ENCODE data around the gene UNC119.

The UNC119 gene

GRCh38 chr17:28545787-28546415 lies 6.5 kb downstream of the UNC119 start:
- Histone ChIP-seq H3K27me3 (ENCODE audit: insufficient read depth, low read length, poor library complexity, severe bottlenecking) (no peaks in the 10 kb centered on the region), H2AFZ (ENCODE audit: low read length) (no peak overlapping the region), H3F3A (ENCODE audit: low read depth) (no peaks in the 10 kb centered on the region), H3K79me2 (ENCODE audit: insufficient read depth, low read length) (peaks cover 5% of the 10 kb centered on the region), H3K9me2 (replicated peaks; ENCODE audit: low read depth, low read length) (no peaks in the 10 kb centered on the region), H3K4me3 (ENCODE audit: low read length, poor library complexity, severe bottlenecking) (no peak overlapping the region), H3K9me3 (ENCODE audit: insufficient read depth, low read depth, low read length) (no peaks in the 10 kb centered on the region), H3K4me2 (ENCODE audit: low read depth, low read length, poor library complexity, severe bottlenecking) (no peak overlapping the region), H4K20me1 (ENCODE audit: insufficient read depth, low read length, poor library complexity, severe bottlenecking) (peaks cover 3% of the 10 kb centered on the region), H3K36me3 (ENCODE audit: insufficient read depth, low read length) (no peaks in the 10 kb centered on the region; the same call in 1 of the 2 replicates), H3K9ac (ENCODE audit: low read depth, low read length, poor library complexity, severe bottlenecking) (no peak overlapping the region), H3K4me1 (ENCODE audit: insufficient read depth, low read length, poor library complexity, severe bottlenecking) (peaks cover 26% of the 10 kb centered on the region)
- TF ChIP-seq CTCF (conservative IDR thresholded peaks at IDR 0.05; ENCODE audit: low read length) (no peak), EZH2phosphoT487 (IDR thresholded peaks at IDR 0.05; ENCODE audit: borderline replicate concordance) (no peak)

GRCh38 chr17:28545141-28545503 lies 7.3 kb downstream of the UNC119 start:
- no peak overlapping the region for H3K4me2 ChIP-seq (ENCODE audit: low read depth, low read length, poor library complexity, severe bottlenecking)
- no peaks in the 10 kb centered on the region for H3K9me2 ChIP-seq (replicated peaks; ENCODE audit: low read depth, low read length)
- no peaks in the 10 kb centered on the region for H4K20me1 ChIP-seq (ENCODE audit: insufficient read depth, low read length, poor library complexity, severe bottlenecking)
- H3K9ac ChIP-seq (ENCODE audit: low read depth, low read length, poor library complexity, severe bottlenecking) = no peak overlapping the region
- H2AFZ ChIP-seq (ENCODE audit: low read length) = no peak overlapping the region
- H3K27me3 ChIP-seq (ENCODE audit: insufficient read depth, low read length, poor library complexity, severe bottlenecking) = no peaks in the 10 kb centered on the region
- H3K9me3 ChIP-seq (ENCODE audit: insufficient read depth, low read depth, low read length) = no peaks in the 10 kb centered on the region
- no peaks in the 10 kb centered on the region for H3F3A ChIP-seq (ENCODE audit: low read depth)
- H3K36me3 ChIP-seq (ENCODE audit: insufficient read depth, low read length) = no peaks in the 10 kb centered on the region; the same call in 1 of the 2 replicates
- TF ChIP-seq CTCF (conservative IDR thresholded peaks at IDR 0.05; ENCODE audit: low read length) (no peak), EZH2phosphoT487 (IDR thresholded peaks at IDR 0.05; ENCODE audit: borderline replicate concordance) (no peak)
- H3K4me3 ChIP-seq (ENCODE audit: low read length, poor library complexity, severe bottlenecking) = no peak overlapping the region
- peaks cover 5% of the 10 kb centered on the region; the same call in 1 of the 2 replicates for H3K79me2 ChIP-seq (ENCODE audit: insufficient read depth, low read length)
- H3K4me1 ChIP-seq (ENCODE audit: insufficient read depth, low read length, poor library complexity, severe bottlenecking) = peaks cover 18% of the 10 kb centered on the region

GRCh38 chr17:28544402-28545140 lies 7.9 kb downstream of the UNC119 start:
- no peak overlapping the region for H3K4me3 ChIP-seq (ENCODE audit: low read length, poor library complexity, severe bottlenecking)
- no peak for TF ChIP-seq EZH2phosphoT487 (IDR thresholded peaks at IDR 0.05; ENCODE audit: borderline replicate concordance)
- TF ChIP-seq CTCF (conservative IDR thresholded peaks at IDR 0.05; ENCODE audit: low read length) = no peak
- peaks cover 5% of the 10 kb centered on the region; the same call in 1 of the 2 replicates for H3K79me2 ChIP-seq (ENCODE audit: insufficient read depth, low read length)
- no peaks in the 10 kb centered on the region for H3K9me2 ChIP-seq (replicated peaks; ENCODE audit: low read depth, low read length)
- H3F3A ChIP-seq (ENCODE audit: low read depth) = no peaks in the 10 kb centered on the region
- no peaks in the 10 kb centered on the region for H4K20me1 ChIP-seq (ENCODE audit: insufficient read depth, low read length, poor library complexity, severe bottlenecking)
- peaks cover 13% of the 10 kb centered on the region for H3K4me1 ChIP-seq (ENCODE audit: insufficient read depth, low read length, poor library complexity, severe bottlenecking)
- H3K9ac ChIP-seq (ENCODE audit: low read depth, low read length, poor library complexity, severe bottlenecking) = no peak overlapping the region
- H3K4me2 ChIP-seq (ENCODE audit: low read depth, low read length, poor library complexity, severe bottlenecking) = no peak overlapping the region
- H2AFZ ChIP-seq (ENCODE audit: low read length) = no peak overlapping the region
- H3K27me3 ChIP-seq (ENCODE audit: insufficient read depth, low read length, poor library complexity, severe bottlenecking) = no peaks in the 10 kb centered on the region
- no peaks in the 10 kb centered on the region; the same call in 1 of the 2 replicates for H3K36me3 ChIP-seq (ENCODE audit: insufficient read depth, low read length)
- H3K9me3 ChIP-seq (ENCODE audit: insufficient read depth, low read depth, low read length) = no peaks in the 10 kb centered on the region
